ENCODE results near the gene DNAI1. TPM values are rescaled to one million over a fixed set of nuclear protein-coding genes. Genes with fewer than 3 reads are reported as not detected.
A peak's percentile ranks its signal among the peaks of the same experiment; 100 is the strongest.
"Not testable (repeated sequence)": the region's sequence is repeated elsewhere in the genome, so short reads cannot be mapped to it uniquely, and the experiment has no call there.

DNAI1 gene
- total RNA-seq, 1 experiment from 2014 or later = not detected

DNA sequence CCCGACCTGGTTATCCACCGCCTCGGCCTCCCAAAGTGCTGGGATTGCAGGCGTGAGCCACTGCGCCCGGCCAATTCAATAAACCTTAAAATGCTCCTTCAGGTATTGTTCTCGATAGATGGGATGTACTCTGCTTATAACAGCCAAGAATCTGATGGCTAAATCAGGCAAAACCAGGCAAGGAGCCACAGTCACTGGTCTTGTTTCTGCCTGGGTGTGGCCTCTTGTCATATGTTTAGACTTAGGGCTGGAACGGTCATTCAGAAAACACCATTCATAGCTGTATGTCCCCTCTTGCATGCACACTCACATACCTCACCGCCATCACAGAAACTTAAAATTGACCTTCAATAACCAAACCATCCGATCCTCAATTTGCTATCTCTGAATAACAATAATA is 8.0 kb upstream of the DNAI1 start:
- DNase-seq (ENCODE audit: low read depth) = no peak

DNA sequence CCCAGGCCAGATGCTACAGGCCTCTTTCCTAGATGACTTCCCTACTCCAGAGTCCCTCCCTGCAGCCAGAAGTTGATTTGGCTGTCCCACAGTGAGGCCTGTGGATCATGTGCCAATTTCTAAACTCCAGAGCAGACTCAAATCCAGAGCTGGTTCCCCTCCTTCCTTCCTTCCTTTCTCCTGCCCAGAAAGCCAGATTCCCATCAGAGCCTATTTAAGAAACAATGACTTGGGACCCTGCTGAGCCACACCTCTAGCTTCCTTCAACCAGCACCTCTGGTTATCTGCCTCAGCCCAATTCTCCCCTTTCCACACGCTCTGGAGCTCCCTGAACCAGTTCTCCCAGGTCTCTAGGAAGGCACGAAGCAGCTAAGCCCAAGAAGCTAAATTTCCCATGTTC is 7.5 kb upstream of the DNAI1 start:
- DNase-seq (ENCODE audit: low read depth) = no peak

- no peak for DNase-seq (ENCODE audit: low read depth)
These were observed 7.1 kb upstream of the DNAI1 start for GRCh38 chr9:34451545-34451944.

DNA sequence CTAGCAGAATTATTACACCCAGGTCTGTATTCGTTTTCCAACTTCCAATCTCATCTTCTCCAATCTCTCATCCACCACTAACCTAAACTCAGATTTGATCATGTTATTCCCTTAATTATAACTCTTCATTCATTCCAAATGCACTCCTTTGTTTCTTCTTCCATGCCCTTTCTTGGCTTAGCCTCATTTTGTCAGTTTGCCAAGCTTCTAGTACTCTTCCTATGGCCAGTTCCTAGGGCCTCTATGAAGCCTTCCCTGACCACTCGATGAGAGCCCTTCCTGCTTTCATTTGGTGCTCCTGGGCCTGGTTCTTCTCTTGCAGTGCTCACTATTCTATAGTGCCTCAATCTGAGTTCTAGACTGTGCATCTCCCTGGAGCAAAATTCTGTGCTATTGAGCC is 6.0 kb upstream of the DNAI1 start:
- DNase-seq (ENCODE audit: low read depth) = no peak

DNA sequence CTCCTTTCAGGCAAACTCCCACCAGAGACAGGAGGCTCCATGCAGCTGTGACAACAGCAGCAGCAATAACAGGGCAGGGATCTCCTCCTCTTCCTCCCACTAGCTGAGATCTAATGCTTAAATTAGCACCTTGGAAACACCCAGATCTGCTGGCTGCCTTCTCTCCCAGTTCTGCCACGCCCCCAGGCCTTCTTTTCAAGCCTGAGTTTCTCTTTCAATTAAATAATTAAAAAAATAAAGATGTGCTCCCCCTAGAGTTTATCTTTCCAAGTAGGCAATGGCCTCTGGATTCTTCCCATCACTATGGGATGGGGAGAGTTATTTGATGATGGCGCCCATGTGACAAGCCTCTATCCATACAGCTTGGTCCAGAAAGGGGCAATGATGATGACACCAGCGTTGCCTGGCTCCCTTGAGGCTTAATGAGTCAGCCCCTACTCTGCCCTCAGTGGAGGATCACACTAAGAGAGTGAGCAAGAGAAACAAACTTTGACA is 4.0 kb upstream of the DNAI1 start:
- DNase-seq (ENCODE audit: low read depth) = peak; percentile 87

DNA sequence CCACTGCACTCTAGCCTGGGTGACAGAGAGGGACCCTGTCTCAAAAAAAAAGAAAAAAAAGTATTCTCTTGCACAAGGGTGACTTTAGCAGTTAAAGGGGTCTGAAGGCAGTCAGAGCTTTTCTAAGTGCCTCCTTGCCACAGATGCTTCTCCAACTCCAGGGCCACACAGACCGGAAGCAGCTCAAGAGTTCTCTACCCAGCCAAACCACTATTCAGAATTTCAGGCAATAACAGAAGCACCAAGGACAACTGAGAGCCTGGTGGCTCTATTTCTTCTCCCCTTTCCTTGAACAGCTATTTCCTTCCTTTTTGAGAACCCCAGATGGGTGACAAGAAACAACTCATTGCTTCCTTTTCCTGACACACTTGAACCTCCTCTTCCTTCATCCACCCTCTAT is 2.5 kb upstream of the DNAI1 start:
- no peak for DNase-seq (ENCODE audit: low read depth)

DNA sequence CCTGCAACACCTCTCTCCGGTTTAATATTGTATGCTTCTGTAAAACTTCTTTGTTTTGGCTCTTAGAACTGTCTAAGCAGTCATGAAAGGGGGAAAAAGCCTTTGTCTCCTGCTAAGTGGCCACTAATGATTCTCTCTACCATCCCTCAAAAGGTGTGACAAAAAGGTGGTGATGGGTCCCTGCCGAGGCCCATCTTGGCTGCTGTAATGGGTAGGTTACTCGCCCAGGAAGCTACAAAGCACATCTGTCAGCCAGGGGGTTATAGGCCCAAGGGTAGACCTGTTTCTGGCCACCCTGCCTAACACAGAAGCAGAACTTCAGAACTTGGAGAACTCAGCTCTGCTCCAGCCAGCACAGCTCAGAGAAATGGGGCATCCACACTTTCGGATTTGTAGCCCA is 1.9 kb upstream of the DNAI1 start:
- DNase-seq (ENCODE audit: low read depth) = no peak

- DNase-seq (ENCODE audit: low read depth) = peak; percentile 90
These were observed 1.2 kb upstream of the DNAI1 start for GRCh38 chr9:34457266-34458012.

GRCh38 chr9:34458959-34459340 is 345 bp downstream of the DNAI1 start:
- DNase-seq (ENCODE audit: low read depth) = no peak

DNA sequence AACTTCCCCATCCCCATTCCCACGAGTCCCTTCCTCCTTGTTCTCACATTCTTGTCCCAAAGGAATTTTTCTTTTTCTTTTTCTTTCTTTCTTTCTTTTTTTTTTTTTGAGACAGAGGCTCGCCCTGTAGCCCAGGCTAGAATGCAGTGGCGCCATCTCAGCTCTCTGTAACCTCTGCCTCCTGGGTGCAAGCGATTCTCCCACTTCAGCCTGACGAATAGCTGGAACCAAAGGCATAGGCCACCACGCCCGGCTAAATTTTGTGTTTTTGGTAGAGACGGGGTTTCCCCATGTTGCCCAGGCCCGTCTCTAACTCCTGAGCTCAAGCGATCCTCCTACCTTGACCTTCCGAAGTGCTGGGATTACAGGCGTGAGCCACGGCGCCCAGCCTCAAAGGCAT is 751 bp downstream of the DNAI1 start:
- no peak for DNase-seq (ENCODE audit: low read depth)

DNA sequence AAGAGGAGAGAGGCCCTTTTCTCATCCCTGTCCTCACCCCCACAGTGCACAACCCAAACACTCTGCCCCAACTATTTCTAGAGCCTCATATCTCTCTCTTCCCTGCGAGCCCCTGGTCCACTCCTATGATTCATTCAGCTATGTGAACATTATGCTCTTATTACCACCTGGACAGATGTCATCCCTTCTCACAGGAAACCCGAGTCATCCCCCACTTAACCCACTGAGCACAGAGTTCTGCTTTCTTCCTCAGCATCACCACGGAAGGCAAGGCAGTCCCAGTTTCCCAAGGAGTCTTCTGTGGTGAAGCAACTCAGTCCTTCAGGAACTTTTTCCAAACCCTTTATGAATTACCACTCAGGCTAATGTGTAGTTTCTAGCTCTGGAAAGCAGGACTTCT is 1.3 kb downstream of the DNAI1 start:
- DNase-seq (ENCODE audit: low read depth) = no peak

DNA sequence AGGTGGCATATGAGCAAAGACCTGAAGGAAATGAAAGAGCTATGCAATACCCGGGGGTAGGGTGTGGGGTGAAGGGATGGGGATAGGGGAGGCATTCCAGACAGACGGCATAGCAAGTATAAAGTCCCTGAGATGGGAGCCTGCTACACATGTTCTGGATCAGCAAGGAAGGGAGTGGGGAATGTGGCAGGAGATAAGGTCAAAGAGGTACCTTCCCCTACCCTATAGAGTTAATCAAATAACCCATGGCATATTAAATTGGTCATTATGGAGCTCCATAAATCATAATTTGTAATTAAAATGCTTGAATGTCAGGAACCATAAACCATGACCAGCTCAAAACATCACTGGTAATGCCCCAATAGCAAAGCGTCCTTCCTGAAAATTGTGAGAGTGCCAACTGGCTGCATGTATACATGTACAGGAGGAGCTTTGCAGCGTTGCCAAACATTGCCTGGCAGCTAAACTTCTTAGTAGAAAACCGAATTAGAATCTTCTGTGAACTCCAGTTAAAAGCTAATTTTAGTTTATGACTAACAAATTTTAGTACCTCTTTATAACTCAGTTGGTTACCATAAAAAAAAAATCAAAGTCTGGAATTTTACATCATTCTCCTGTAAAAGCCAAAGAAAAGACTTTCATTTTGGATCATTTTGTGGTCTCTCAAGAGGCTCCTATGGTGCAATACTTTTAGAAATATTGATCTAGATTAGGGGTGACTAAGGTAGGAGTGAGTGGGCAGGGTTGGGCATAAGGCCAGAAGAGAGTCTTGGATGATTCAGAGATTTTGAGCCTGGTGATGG is 4.7 kb downstream of the DNAI1 start:
- DNase-seq (ENCODE audit: low read depth) = peak; percentile 88

DNA sequence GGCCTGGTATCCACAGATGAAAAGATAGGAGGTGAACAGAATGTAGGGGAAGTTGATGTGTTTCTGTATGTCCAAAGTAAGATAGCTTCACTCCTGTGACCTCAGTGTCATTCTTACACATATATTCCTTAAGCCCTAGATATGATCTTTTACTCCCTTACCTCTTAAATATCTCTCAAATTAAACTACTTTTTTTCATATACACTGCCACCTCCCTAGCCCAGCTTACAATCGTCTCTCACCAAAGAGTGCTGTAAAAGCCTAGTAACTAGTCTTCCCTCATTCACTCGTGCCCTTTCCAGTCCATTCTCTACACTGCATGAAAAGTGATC is 5.3 kb downstream of the DNAI1 start:
- no peak for DNase-seq (ENCODE audit: low read depth)

DNA sequence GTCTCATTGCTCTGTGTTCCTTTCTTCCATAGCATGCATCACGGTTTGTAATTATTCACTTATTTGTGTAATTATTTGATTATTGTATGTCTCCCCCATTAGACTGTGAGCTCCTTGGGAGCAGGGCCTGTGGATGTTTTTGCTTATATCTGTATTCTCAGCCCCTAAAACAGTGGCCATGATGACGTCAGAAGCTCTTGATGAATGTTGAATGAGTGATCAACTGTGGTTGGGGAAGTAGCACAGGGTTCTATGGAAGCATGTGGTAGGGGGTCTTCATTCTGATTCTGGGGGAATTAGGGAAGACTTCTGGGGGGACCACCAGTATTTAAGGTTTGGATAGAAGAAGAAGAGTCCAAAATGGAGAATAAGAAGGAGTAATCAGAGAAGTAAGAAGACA is 6.0 kb downstream of the DNAI1 start:
- no peak for DNase-seq (ENCODE audit: low read depth)

DNA sequence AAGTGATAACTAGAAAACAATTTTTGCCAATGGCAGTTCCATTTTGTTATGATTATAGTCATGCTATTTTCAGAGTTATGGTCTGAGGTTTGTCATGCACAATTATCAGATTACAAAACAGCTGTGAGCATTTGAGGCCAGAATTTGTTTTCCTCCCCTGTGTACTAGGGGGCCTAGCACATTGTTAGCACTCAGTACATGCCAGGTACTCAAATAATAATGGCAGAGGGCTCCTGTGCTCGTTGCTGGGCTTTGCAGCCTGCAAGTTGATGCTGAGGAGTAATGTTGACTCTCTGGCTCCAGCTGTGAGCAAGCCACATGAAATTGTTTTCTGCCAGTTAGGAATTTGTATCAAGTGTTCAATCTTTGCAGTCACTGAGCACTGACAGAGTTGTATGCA is 6.9 kb downstream of the DNAI1 start:
- no peak for DNase-seq (ENCODE audit: low read depth)

DNA sequence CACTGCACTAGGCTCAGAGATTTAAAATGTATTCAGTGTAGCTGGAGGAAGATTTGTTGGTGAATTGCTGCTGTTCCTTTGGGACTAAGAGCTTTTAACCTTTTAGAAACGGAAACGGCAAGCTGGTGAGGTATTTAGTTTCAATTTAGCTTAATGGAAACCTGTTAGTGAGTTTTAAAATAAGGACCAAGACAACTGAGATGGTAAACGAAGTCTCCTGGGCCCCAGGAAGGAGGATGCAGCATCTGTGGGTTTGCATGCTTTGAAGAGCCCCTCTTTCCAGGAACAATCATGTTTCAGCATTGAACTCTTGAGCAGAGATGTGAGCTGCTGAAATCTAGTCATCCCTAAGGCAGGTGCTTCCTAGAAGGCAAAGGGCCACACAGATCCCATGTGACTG is 16.5 kb downstream of the DNAI1 start:
- no peak for DNase-seq (ENCODE audit: low read depth)

DNA sequence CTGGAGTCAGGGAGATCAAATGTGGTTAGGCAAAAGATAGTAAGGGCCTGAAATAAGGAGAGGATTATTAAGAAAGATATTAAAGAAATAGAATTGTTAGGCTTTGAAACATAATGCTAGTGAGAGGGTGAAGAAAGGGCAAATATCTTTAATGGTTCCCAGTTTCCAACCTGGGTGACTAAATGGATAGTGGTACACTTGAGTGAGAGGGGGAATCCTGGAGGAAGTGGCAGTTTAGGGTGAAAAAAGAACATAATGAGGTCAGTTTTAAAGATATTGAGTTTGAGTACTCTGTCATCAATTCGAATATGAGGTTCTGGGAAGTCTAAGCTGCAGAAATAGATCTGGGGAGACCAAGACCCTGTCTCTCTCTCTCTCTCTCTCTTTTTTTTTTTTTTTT is 18.9 kb downstream of the DNAI1 start:
- no peak for DNase-seq (ENCODE audit: low read depth)

GRCh38 chr9:34479431-34479866 is 20.8 kb downstream of the DNAI1 start:
- DNase-seq (ENCODE audit: low read depth) = no peak

DNA sequence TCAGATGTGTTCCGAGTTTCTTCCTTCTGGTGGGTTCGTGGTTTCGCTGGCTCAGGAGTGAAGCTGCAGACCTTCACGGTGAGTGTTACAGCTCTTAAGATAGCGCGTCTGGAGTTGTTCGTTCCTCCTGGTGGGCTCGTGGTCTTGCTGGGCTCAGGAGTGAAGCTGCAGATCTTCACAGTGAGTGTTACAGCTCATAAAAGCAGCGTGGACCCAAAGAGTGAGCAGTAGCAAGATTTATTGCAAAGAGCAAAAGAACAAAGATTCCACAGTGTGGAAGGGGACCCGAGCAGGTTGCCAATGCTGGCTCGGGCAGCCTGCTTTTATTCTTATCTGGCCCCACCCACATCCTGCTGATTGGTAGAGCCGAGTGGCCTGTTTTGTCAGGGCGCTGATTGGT is 23.0 kb downstream of the DNAI1 start:
- not testable (repeated sequence) for DNase-seq (ENCODE audit: low read depth)

- not testable (repeated sequence) for DNase-seq (ENCODE audit: low read depth)
These were observed 24.1 kb downstream of the DNAI1 start for GRCh38 chr9:34482746-34483145.

- DNase-seq (ENCODE audit: low read depth) = no peak
These were observed 26.1 kb downstream of the DNAI1 start for GRCh38 chr9:34484678-34485077.

GRCh38 chr9:34485822-34486221 is 27.2 kb downstream of the DNAI1 start:
- no peak for DNase-seq (ENCODE audit: low read depth)

- DNase-seq (ENCODE audit: low read depth) = no peak
These were observed 28.0 kb downstream of the DNAI1 start for GRCh38 chr9:34486572-34486971.
